Measurements from ENCODE around the gene BIRC6. TPM values are rescaled to one million over a fixed set of nuclear protein-coding genes. Genes with fewer than 3 reads are reported as not detected.

BIRC6 gene
- total and polyA plus RNA-seq, 4 donors = 3.6 to 137 (median 61.9) TPM

- Histone ChIP-seq H3K27me3 (ENCODE audit: control insufficient read depth in 1 of 2, insufficient read depth in 2 of 2, low read length in 1 of 2) (no peaks in the 10 kb centered on the region), H3K36me3 (ENCODE audit: control insufficient read depth in 1 of 2, insufficient read depth in 2 of 2, low read length in 1 of 2) (peaks cover 2 to 3% of the 10 kb centered on the region in 2 donors), H3K4me1 (ENCODE audit: control insufficient read depth in 1 of 2, insufficient read depth in 2 of 2, low read length in 2 of 2) (no peaks in the 10 kb centered on the region), H3K9me3 (ENCODE audit: control insufficient read depth, low read length) (no peaks in the 10 kb centered on the region), H3K4me3 (ENCODE audit: low read length in 2 of 2) (no peak overlapping the region), H3K27ac (ENCODE audit: low read depth in 1 of 2, low read length in 2 of 2) (no peak overlapping the region)
- ATAC-seq (ENCODE audit: low FRiP score) = no peak
- no peak for DNase-seq
- intact Hi-C loops (cut with DNase I) = no loop called here
- 57 to 62% methylated on average over 3 of the region's 3 CpGs for WGBS, 2 donors
Observed at GRCh38 chr2:32472605-32473004, 115.8 kb downstream of the BIRC6 start.

- peaks cover 0 to 2% of the 10 kb centered on the region in 2 donors for H3K36me3 ChIP-seq (ENCODE audit: control insufficient read depth in 1 of 2, insufficient read depth in 2 of 2, low read length in 1 of 2)
- H3K4me1 ChIP-seq (ENCODE audit: control insufficient read depth in 1 of 2, insufficient read depth in 2 of 2, low read length in 2 of 2) = no peaks in the 10 kb centered on the region
- no peak for ATAC-seq (ENCODE audit: low FRiP score)
- intact Hi-C loops (cut with DNase I) = no loop called here
- no peak overlapping the region for H3K27ac ChIP-seq (ENCODE audit: low read depth in 1 of 2, low read length in 2 of 2)
- H3K27me3 ChIP-seq (ENCODE audit: control insufficient read depth in 1 of 2, insufficient read depth in 2 of 2, low read length in 1 of 2) = no peaks in the 10 kb centered on the region
- DNase-seq = no peak
- WGBS, 2 donors = 77 to 81% methylated on average over 3 of the region's 3 CpGs
- no peak overlapping the region for H3K4me3 ChIP-seq (ENCODE audit: low read length in 2 of 2)
- H3K9me3 ChIP-seq (ENCODE audit: control insufficient read depth, low read length) = no peaks in the 10 kb centered on the region
Observed at GRCh38 chr2:32474381-32474780, 117.6 kb downstream of the BIRC6 start.

DNA sequence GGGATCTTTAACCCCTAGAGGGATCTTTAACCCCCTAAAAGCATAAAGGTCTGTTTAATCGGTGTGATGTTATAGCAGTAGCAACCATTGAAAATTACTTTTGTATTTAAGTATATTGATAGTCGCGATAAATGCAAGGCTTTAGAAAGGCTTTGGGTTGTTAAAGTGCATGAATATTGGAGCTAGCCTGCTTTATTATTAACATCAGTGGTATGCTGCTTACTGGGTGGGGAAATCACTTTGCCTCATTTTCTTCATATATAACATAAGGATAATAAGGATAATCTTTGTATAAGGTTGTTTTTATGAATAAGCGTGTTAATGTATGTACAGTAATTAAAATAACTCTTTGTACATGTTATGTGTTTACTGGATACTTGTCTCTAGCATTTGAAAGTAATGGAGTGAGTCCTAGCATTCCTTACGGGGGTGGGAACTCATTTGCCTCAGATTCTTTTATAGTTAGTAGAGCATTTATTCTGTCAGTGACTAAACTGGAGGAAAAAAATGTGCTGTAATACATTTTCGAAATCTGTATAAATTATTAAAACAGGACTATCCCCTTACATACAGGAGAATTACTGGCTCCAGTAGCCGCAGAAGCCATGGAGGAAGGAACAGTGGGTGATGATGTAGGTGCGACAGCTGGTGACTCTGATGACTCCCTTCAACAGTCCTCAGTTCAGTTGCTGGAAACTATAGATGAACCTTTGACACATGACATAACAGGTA lies 122.2 kb downstream of the BIRC6 start:
- intact Hi-C loops (cut with DNase I) = loop anchor here in 1 of 2 donors (2.0 to 5.0 kb wide), 2 partner anchors 16 to 122 kb away; partner anchors contain the start of gene BIRC6
- no peak for ATAC-seq (ENCODE audit: low FRiP score)
- Histone ChIP-seq H3K9me3 (ENCODE audit: control insufficient read depth, low read length) (no peaks in the 10 kb centered on the region), H3K4me3 (ENCODE audit: low read length in 2 of 2) (no peak overlapping the region), H3K27me3 (ENCODE audit: control insufficient read depth in 1 of 2, insufficient read depth in 2 of 2, low read length in 1 of 2) (no peaks in the 10 kb centered on the region), H3K36me3 (ENCODE audit: control insufficient read depth in 1 of 2, insufficient read depth in 2 of 2, low read length in 1 of 2) (peaks cover 2 to 7% of the 10 kb centered on the region in 2 donors), H3K27ac (ENCODE audit: low read depth in 1 of 2, low read length in 2 of 2) (no peak overlapping the region), H3K4me1 (ENCODE audit: control insufficient read depth in 1 of 2, insufficient read depth in 2 of 2, low read length in 2 of 2) (no peaks in the 10 kb centered on the region)
- DNase-seq = no peak
- WGBS, 2 donors = 88 to 89% methylated on average over 8 of the region's 8 CpGs

DNA sequence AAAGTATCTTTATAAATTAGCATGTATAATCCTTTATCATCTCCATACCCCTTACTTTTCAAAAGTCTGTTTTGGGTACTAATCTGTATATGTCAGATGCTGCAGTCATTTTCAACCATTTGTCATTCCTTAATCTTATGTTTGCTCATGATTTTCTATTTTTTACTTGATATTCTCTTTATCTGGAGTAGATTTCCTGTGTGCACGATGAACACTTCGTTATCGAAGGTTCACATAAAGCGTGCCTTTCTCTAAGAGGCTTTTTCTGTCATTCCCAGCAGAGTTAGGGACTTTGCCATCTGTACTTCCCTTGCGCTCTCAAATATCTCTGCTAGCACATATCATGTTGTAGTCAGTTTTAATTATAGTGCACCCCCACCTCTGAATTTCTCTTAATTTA lies 123.2 kb downstream of the BIRC6 start:
- Histone ChIP-seq H3K4me3 (ENCODE audit: low read length in 2 of 2) (no peak overlapping the region), H3K27ac (ENCODE audit: low read depth in 1 of 2, low read length in 2 of 2) (no peak overlapping the region), H3K27me3 (ENCODE audit: control insufficient read depth in 1 of 2, insufficient read depth in 2 of 2, low read length in 1 of 2) (no peaks in the 10 kb centered on the region), H3K4me1 (ENCODE audit: control insufficient read depth in 1 of 2, insufficient read depth in 2 of 2, low read length in 2 of 2) (no peaks in the 10 kb centered on the region), H3K9me3 (ENCODE audit: control insufficient read depth, low read length) (no peaks in the 10 kb centered on the region), H3K36me3 (ENCODE audit: control insufficient read depth in 1 of 2, insufficient read depth in 2 of 2, low read length in 1 of 2) (peaks cover 2 to 7% of the 10 kb centered on the region in 2 donors)
- ATAC-seq (ENCODE audit: low FRiP score) (no peak), DNase-seq (no peak)
- 50% methylated on average over 5 of the region's 5 CpGs for WGBS, 2 donors
- intact Hi-C loops (cut with DNase I) = loop anchor here in 1 of 2 donors (2.0 to 5.0 kb wide), 2 partner anchors 15 to 123 kb away; partner anchors contain the start of gene BIRC6

DNA sequence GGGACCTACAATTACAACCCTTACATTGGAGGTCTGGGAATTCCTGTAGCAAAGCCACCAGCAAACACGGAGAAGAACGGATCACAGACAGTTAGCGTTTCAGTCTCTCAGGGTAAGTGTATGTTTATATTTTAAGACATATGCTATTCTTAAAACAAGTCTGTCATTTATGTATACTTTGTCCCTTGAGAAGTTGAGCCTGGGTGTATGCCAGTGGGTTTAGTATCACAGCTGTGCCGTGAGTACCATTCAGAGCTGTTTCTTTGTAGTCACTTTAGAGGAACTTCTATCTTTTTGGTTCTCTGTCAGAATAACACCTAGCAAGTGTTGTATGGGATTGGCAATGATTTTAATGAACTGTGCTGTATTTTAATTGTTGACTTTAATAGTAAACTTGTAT lies 125.6 kb downstream of the BIRC6 start:
- Histone ChIP-seq H3K4me1 (ENCODE audit: control insufficient read depth in 1 of 2, insufficient read depth in 2 of 2, low read length in 2 of 2) (no peaks in the 10 kb centered on the region), H3K27ac (ENCODE audit: low read depth in 1 of 2, low read length in 2 of 2) (no peak overlapping the region), H3K27me3 (ENCODE audit: control insufficient read depth in 1 of 2, insufficient read depth in 2 of 2, low read length in 1 of 2) (no peaks in the 10 kb centered on the region), H3K4me3 (ENCODE audit: low read length in 2 of 2) (no peak overlapping the region), H3K36me3 (ENCODE audit: control insufficient read depth in 1 of 2, insufficient read depth in 2 of 2, low read length in 1 of 2) (peaks cover 2 to 7% of the 10 kb centered on the region in 2 donors), H3K9me3 (ENCODE audit: control insufficient read depth, low read length) (no peaks in the 10 kb centered on the region)
- ATAC-seq (ENCODE audit: low FRiP score) = no peak
- no peak for DNase-seq
- intact Hi-C loops (cut with DNase I) = no loop called here
- WGBS, 2 donors = 25 to 26% methylated on average over 4 of the region's 4 CpGs

- DNase-seq (no peak), ATAC-seq (ENCODE audit: low FRiP score) (no peak)
- 23 to 28% methylated on average over 4 of the region's 4 CpGs for WGBS, 2 donors
- intact Hi-C loops (cut with DNase I) = no loop called here
- peaks cover 2 to 7% of the 10 kb centered on the region in 2 donors for H3K36me3 ChIP-seq (ENCODE audit: control insufficient read depth in 1 of 2, insufficient read depth in 2 of 2, low read length in 1 of 2)
- H3K27ac ChIP-seq (ENCODE audit: low read depth in 1 of 2, low read length in 2 of 2) = no peak overlapping the region
- H3K27me3 ChIP-seq (ENCODE audit: control insufficient read depth in 1 of 2, insufficient read depth in 2 of 2, low read length in 1 of 2) = no peaks in the 10 kb centered on the region
- no peak overlapping the region for H3K4me3 ChIP-seq (ENCODE audit: low read length in 2 of 2)
- H3K4me1 ChIP-seq (ENCODE audit: control insufficient read depth in 1 of 2, insufficient read depth in 2 of 2, low read length in 2 of 2) = no peaks in the 10 kb centered on the region
- no peaks in the 10 kb centered on the region for H3K9me3 ChIP-seq (ENCODE audit: control insufficient read depth, low read length)
Observed at GRCh38 chr2:32484937-32485336, 128.1 kb downstream of the BIRC6 start.

DNA sequence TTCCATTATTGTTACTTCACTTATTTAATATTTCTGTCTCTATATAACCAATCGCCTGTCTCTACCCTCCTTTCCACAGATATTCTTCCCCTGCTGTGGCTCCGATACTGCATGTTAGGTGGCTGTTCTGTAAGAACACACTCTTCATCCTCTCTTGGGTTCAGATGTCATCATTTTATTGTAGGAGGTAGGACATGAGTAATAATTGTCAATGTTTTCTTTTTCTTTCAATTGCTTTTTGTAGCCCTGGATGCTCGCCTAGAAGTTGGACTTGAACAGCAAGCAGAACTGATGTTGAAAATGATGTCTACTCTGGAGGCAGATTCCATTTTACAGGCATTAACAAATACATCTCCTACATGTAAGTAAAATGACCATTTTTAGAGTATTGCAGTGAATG lies 128.6 kb downstream of the BIRC6 start:
- no peaks in the 10 kb centered on the region for H3K4me1 ChIP-seq (ENCODE audit: control insufficient read depth in 1 of 2, insufficient read depth in 2 of 2, low read length in 2 of 2)
- peaks cover 2 to 7% of the 10 kb centered on the region in 2 donors for H3K36me3 ChIP-seq (ENCODE audit: control insufficient read depth in 1 of 2, insufficient read depth in 2 of 2, low read length in 1 of 2)
- no peak overlapping the region for H3K27ac ChIP-seq (ENCODE audit: low read depth in 1 of 2, low read length in 2 of 2)
- intact Hi-C loops (cut with DNase I) = no loop called here
- WGBS, 2 donors = 73 to 74% methylated on average over 3 of the region's 3 CpGs
- no peaks in the 10 kb centered on the region for H3K9me3 ChIP-seq (ENCODE audit: control insufficient read depth, low read length)
- H3K27me3 ChIP-seq (ENCODE audit: control insufficient read depth in 1 of 2, insufficient read depth in 2 of 2, low read length in 1 of 2) = no peaks in the 10 kb centered on the region
- DNase-seq (no peak), ATAC-seq (ENCODE audit: low FRiP score) (no peak)
- H3K4me3 ChIP-seq (ENCODE audit: low read length in 2 of 2) = no peak overlapping the region

DNA sequence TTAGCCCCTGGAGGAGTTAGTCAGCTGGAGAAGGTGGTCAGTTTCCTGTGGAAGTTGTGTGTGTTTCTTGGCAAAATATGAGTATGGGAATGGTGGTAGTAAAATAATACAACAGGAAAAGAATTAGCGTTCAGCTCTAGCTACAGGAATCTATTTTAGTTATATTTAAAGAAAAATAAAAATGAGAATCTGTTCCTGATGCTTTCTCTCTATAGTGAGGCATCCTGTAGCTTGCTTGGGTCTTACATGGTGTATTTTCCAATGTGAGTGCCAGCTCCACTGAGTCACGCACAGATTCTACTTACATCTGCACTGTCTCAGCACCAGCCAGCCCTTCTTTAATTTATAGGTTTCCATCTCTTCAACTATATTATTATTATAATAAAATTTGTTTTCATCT lies 132.2 kb downstream of the BIRC6 start:
- Histone ChIP-seq H3K27ac (ENCODE audit: low read depth in 1 of 2, low read length in 2 of 2) (no peak overlapping the region), H3K36me3 (ENCODE audit: control insufficient read depth in 1 of 2, insufficient read depth in 2 of 2, low read length in 1 of 2) (no peaks in the 10 kb centered on the region), H3K4me1 (ENCODE audit: control insufficient read depth in 1 of 2, insufficient read depth in 2 of 2, low read length in 2 of 2) (no peaks in the 10 kb centered on the region), H3K9me3 (ENCODE audit: control insufficient read depth, low read length) (no peaks in the 10 kb centered on the region), H3K4me3 (ENCODE audit: low read length in 2 of 2) (no peak overlapping the region), H3K27me3 (ENCODE audit: control insufficient read depth in 1 of 2, insufficient read depth in 2 of 2, low read length in 1 of 2) (no peaks in the 10 kb centered on the region)
- ATAC-seq (ENCODE audit: low FRiP score) = no peak
- 44 to 51% methylated on average over 2 of the region's 2 CpGs for WGBS, 2 donors
- DNase-seq = no peak
- intact Hi-C loops (cut with DNase I) = no loop called here

DNA sequence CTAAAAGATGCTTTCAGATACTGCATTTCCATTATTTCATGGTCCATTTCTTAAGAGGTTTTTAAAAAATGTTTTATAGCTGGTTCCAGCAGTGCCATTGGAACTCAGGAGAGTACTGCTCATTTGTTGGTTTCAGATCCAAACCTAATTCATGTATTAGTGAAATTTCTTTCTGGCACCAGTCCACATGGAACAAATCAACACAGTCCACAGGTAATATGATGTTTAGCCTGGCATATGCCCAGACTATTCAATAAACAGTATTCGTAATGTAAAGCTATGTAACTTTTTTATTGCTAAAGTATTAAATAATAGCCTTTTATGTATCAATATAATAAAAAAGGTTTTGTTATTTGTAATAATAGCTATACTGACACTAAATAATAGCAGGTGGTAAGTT lies 134.5 kb downstream of the BIRC6 start:
- no peak for ATAC-seq (ENCODE audit: low FRiP score)
- Histone ChIP-seq H3K9me3 (ENCODE audit: control insufficient read depth, low read length) (no peaks in the 10 kb centered on the region), H3K4me3 (ENCODE audit: low read length in 2 of 2) (no peak overlapping the region), H3K27ac (ENCODE audit: low read depth in 1 of 2, low read length in 2 of 2) (no peak overlapping the region), H3K36me3 (ENCODE audit: control insufficient read depth in 1 of 2, insufficient read depth in 2 of 2, low read length in 1 of 2) (no peaks in the 10 kb centered on the region), H3K4me1 (ENCODE audit: control insufficient read depth in 1 of 2, insufficient read depth in 2 of 2, low read length in 2 of 2) (no peaks in the 10 kb centered on the region), H3K27me3 (ENCODE audit: control insufficient read depth in 1 of 2, insufficient read depth in 2 of 2, low read length in 1 of 2) (no peaks in the 10 kb centered on the region)
- intact Hi-C loops (cut with DNase I) = no loop called here
- 78% methylated on average over 1 of the region's 1 CpG for WGBS, 2 donors
- DNase-seq = no peak

Measured in aorta (tissue), 5 donors.